K562 (cell line): ENCODE measurements around the gene SOX12. TPM values are rescaled to one million over a fixed set of nuclear protein-coding genes. Genes with fewer than 3 reads are reported as not detected.

Experiments
- BRD4 ChIP-seq: fragments of 200-600 bp; sonication (generic); IDR thresholded peaks from 2 replicates; pipeline ENCODE4 v1.6.1; 2017; ENCODE audit warnings: inconsistent platforms
- CBX2 ChIP-seq: fragments of 200-600 bp; sonication (generic); IDR thresholded peaks from one replicate; pipeline ENCODE4 v1.6.1; 2012; ENCODE audit warnings: mild to moderate bottlenecking, low read length, inconsistent platforms; ENCODE audit not compliant: insufficient read depth, poor library complexity, severe bottlenecking
- CEBPG ChIP-seq, 3 experiments: fragments of 200-800 bp in 1 of 3; sonication (Bioruptor generic) in 1 of 3; sonication (generic) in 1 of 3; formaldehyde crosslinking in 1 of 3; IDR thresholded peaks in 2 of 3; conservative IDR thresholded peaks in 1 of 3; 2 replicates each; pipeline versions ENCODE4 v1.6.1 to v1.8.0; 2016 to 2022; ENCODE audit warnings: missing compliant biosample characterization in 2 of 3, missing genetic modification characterization in 2 of 3, mild to moderate bottlenecking in 1 of 3, missing genetic modification reagents in 1 of 3
- EP400 ChIP-seq: fragments of 450-650 bp; IDR thresholded peaks from 2 replicates; pipeline ENCODE4 v1.6.1; 2017; ENCODE audit warnings: antibody characterized with exemption, mild to moderate bottlenecking, moderate library complexity
- FOXM1 ChIP-seq, 2 experiments: fragments of 450-650 bp in 1 of 2; sonication (generic) in 1 of 2; formaldehyde crosslinking in 1 of 2; IDR thresholded peaks; 2 replicates each; pipeline versions ENCODE4 v1.6.1 to v1.9.0; 2017 to 2022; ENCODE audit warnings: low read depth in 2 of 2, mild to moderate bottlenecking in 2 of 2, missing genetic modification reagents in 1 of 2, moderate library complexity in 1 of 2
- ID3 ChIP-seq, 2 experiments: fragments of 250-450 bp in 1 of 2; fragments of 450-650 bp in 1 of 2; sonication (Bioruptor Pico) in 1 of 2; IDR thresholded peaks; 2 replicates each; pipeline versions ENCODE4 v1.6.1 to v1.8.0; 2016 to 2021; ENCODE audit warnings: mild to moderate bottlenecking in 2 of 2, moderate library complexity in 2 of 2, missing compliant biosample characterization in 1 of 2, missing genetic modification characterization in 1 of 2
- MBD1 ChIP-seq: fragments of 250-450 bp; sonication (Bioruptor Pico); IDR thresholded peaks from 2 replicates; pipeline ENCODE4 v1.8.0; 2022; ENCODE audit warnings: inconsistent platforms
- NFE2L1 ChIP-seq: fragments of 450-650 bp; IDR thresholded peaks from 2 replicates; pipeline ENCODE4 v1.6.1; 2016; ENCODE audit warnings: missing genetic modification characterization, low read depth, mild to moderate bottlenecking, missing compliant biosample characterization, moderate library complexity, borderline replicate concordance
- NFRKB ChIP-seq: fragments of 450-650 bp; IDR thresholded peaks from 2 replicates; pipeline ENCODE4 v1.6.1; 2016; ENCODE audit warnings: low read depth
- ZBTB33 ChIP-seq: sonication (generic); formaldehyde crosslinking; IDR thresholded peaks from 2 replicates; pipeline ENCODE4 v1.8.1; 2023; ENCODE audit warnings: mild to moderate bottlenecking, missing genetic modification reagents
- ZNF511 ChIP-seq: sonication (generic); formaldehyde crosslinking; IDR thresholded peaks from 2 replicates; pipeline ENCODE4 v1.8.0; 2022; ENCODE audit warnings: mild to moderate bottlenecking, missing genetic modification reagents
- ZNF551 ChIP-seq: fragments of 250-450 bp; sonication (Bioruptor Pico); IDR thresholded peaks from 2 replicates; pipeline ENCODE4 v1.5.0; 2021; ENCODE audit warnings: mild to moderate bottlenecking, moderate library complexity
- ZNF609 ChIP-seq: sonication (generic); formaldehyde crosslinking; IDR thresholded peaks from 2 replicates; pipeline ENCODE4 v1.8.1; 2023; ENCODE audit warnings: missing genetic modification reagents, mild to moderate bottlenecking, borderline replicate concordance
- polyA plus RNA-seq, 8 experiments: library from polyadenylated mRNA; depleted of rRNA in 4 of 8; stranded (reverse) in 5 of 8; unstranded in 3 of 8; fragments of >200 nt; fragmentation: Nextera tagmentation in 2 of 8; fragmentation: Illumina TruSeq in 1 of 8; extraction: Ambion mirVana in 2 of 8; extraction: Trizol in 1 of 8; gene quantifications; 2 replicates each; pipeline versions ENCODE4 v1.2.1 to v1.2.3, GENCODE V29; 2011 to 2014; ENCODE audit warnings: inconsistent platforms in 1 of 8, missing spikeins in 1 of 8
- total RNA-seq, 7 experiments: library from RNA; depleted of rRNA in 6 of 7; stranded (reverse); fragments of >200 nt in 6 of 7; fragmentation: Illumina TruSeq in 2 of 7; extraction: Trizol in 2 of 7; gene quantifications; 2 replicates each; pipeline versions ENCODE4 v1.2.1 to v1.2.3, GENCODE V29; 2011 to 2021; ENCODE audit warnings: low replicate concordance in 1 of 7

The SOX12 gene
- total and polyA plus RNA-seq, 9 of the 15 experiments (the other 6 are each of a cell fraction or from before 2014, with no cell fraction given): 0.42 to 26.3 (median 2.6) TPM

GRCh38 chr20:370151-370600 lies 44.8 kb downstream of the SOX12 start (continued):
- TF ChIP-seq EP400 (no peak), ZNF511 (CRISPR knock-in tag) (0 out of 2 replicates have a peak, but pooled peaks have one; percentile 38), ZBTB33 (peak; percentile 86; the same call in 1 of the 2 replicates), BRD4 (0 out of 2 replicates have a peak, but pooled peaks have one; percentile 10), ZNF551 (CRISPR knock-in tag) (no peak), FOXM1 (IDR thresholded peaks at IDR 0.05; ENCODE audit: low read depth) (no peak), FOXM1 (CRISPR knock-in tag; IDR thresholded peaks at IDR 0.05; ENCODE audit: low read depth) (no peak), CBX2 (no peak), MBD1 (CRISPR knock-in tag) (no peak), ZNF609 (CRISPR knock-in tag) (0 out of 2 replicates have a peak, but pooled peaks have one; percentile 5), CEBPG (CRISPR knock-in tag; IDR thresholded peaks at IDR 0.05) (peak; percentile 9; the same call in 1 of the 2 replicates), CEBPG (tag; conservative IDR thresholded peaks at IDR 0.05 in 1 of 2, IDR thresholded peaks at IDR 0.05 in 1 of 2) (no peak), NFE2L1 (no peak), NFRKB (0 out of 2 replicates have a peak, but pooled peaks have one; percentile 36), ID3 (CRISPR knock-in tag; IDR thresholded peaks at IDR 0.05) (no peak), ID3 (tag; IDR thresholded peaks at IDR 0.05) (no peak; the same call in 1 of the 2 replicates)
